ENCODE measurements around the gene SDK1. TPM values are rescaled to one million over a fixed set of nuclear protein-coding genes. Genes with fewer than 3 reads are reported as not detected.

Gene SDK1
- total RNA-seq, 4 donors from 2014 or later: 3.7 to 80.9 (median 13.1) TPM

- Histone ChIP-seq H3K9me3 (no peaks in the 10 kb centered on the region), H3K4me1 (no peaks in the 10 kb centered on the region), H3K36me3 (no peaks in the 10 kb centered on the region), H3K27me3 (no peaks in the 10 kb centered on the region), H3K4me3 (no peak overlapping the region), H3K27ac (no peak overlapping the region)
- TF ChIP-seq POLR2A (IDR thresholded peaks at IDR 0.05): no peak
- no peak for TF ChIP-seq CTCF (IDR thresholded peaks at IDR 0.05)
- no peak for DNase-seq
Measured at GRCh38 chr7:4205828-4206227, 904.8 kb downstream of the SDK1 start.

- no peak for DNase-seq
- H3K36me3 ChIP-seq: no peaks in the 10 kb centered on the region
- H3K27me3 ChIP-seq: no peaks in the 10 kb centered on the region
- H3K27ac ChIP-seq: no peak overlapping the region
- no peak for TF ChIP-seq POLR2A (IDR thresholded peaks at IDR 0.05)
- no peak for TF ChIP-seq CTCF (IDR thresholded peaks at IDR 0.05)
- no peak overlapping the region for H3K4me3 ChIP-seq
- no peaks in the 10 kb centered on the region for H3K9me3 ChIP-seq
- H3K4me1 ChIP-seq: no peaks in the 10 kb centered on the region
Measured at GRCh38 chr7:4207011-4207410, 906.0 kb downstream of the SDK1 start.

- H3K27ac ChIP-seq: no peak overlapping the region
- TF ChIP-seq POLR2A (IDR thresholded peaks at IDR 0.05) (no peak), CTCF (IDR thresholded peaks at IDR 0.05) (no peak)
- DNase-seq: no peak
- H3K9me3 ChIP-seq: no peaks in the 10 kb centered on the region
- no peaks in the 10 kb centered on the region for H3K4me1 ChIP-seq
- H3K4me3 ChIP-seq: no peak overlapping the region
- H3K36me3 ChIP-seq: no peaks in the 10 kb centered on the region
- H3K27me3 ChIP-seq: no peaks in the 10 kb centered on the region
Measured at GRCh38 chr7:4208086-4208485, 907.0 kb downstream of the SDK1 start.

- Histone ChIP-seq H3K4me3 (no peak overlapping the region), H3K27ac (no peak overlapping the region), H3K36me3 (no peaks in the 10 kb centered on the region), H3K4me1 (no peaks in the 10 kb centered on the region), H3K9me3 (no peaks in the 10 kb centered on the region), H3K27me3 (no peaks in the 10 kb centered on the region)
- no peak for DNase-seq
- TF ChIP-seq POLR2A (IDR thresholded peaks at IDR 0.05) (no peak), CTCF (IDR thresholded peaks at IDR 0.05) (no peak)
Measured at GRCh38 chr7:4208586-4208985, 907.5 kb downstream of the SDK1 start.

- Histone ChIP-seq H3K27ac (no peak overlapping the region), H3K36me3 (no peaks in the 10 kb centered on the region), H3K27me3 (no peaks in the 10 kb centered on the region), H3K9me3 (no peaks in the 10 kb centered on the region), H3K4me1 (no peaks in the 10 kb centered on the region), H3K4me3 (no peak overlapping the region)
- no peak for TF ChIP-seq POLR2A (IDR thresholded peaks at IDR 0.05)
- no peak for TF ChIP-seq CTCF (IDR thresholded peaks at IDR 0.05)
- no peak for DNase-seq
Measured at GRCh38 chr7:4209126-4209525, 908.1 kb downstream of the SDK1 start.

- no peak for DNase-seq
- H3K27ac ChIP-seq: no peak overlapping the region
- H3K4me3 ChIP-seq: no peak overlapping the region
- no peaks in the 10 kb centered on the region for H3K27me3 ChIP-seq
- H3K36me3 ChIP-seq: no peaks in the 10 kb centered on the region
- H3K4me1 ChIP-seq: no peaks in the 10 kb centered on the region
- no peak for TF ChIP-seq CTCF (IDR thresholded peaks at IDR 0.05)
- no peak for TF ChIP-seq POLR2A (IDR thresholded peaks at IDR 0.05)
- H3K9me3 ChIP-seq: no peaks in the 10 kb centered on the region
Measured at GRCh38 chr7:4209966-4210365, 908.9 kb downstream of the SDK1 start.
